Activated CD8-positive, alpha-beta memory T cell treated with anti-CD3 and anti-CD28 coated beads for 36 hours (primary cell): Measurements from ENCODE around the gene ATE1. TPM values are rescaled to one million over a fixed set of nuclear protein-coding genes. Genes with fewer than 3 reads are reported as not detected.

Source experiments
- CTCF ChIA-PET: fragments of 350-600 bp; sonication (Branson Sonifier 250); formaldehyde crosslinking; loops from one replicate; lab custom pipeline; 2021; ENCODE audit warnings: antibody characterized with exemption; lab: Charles Lee
- POLR2A ChIA-PET: fragments of 350-600 bp; sonication (Branson Sonifier 250); formaldehyde crosslinking; loops from one replicate; lab custom pipeline; 2021; ENCODE audit warnings: antibody characterized with exemption; lab: Charles Lee
- total RNA-seq, 2 experiments: library from RNA; stranded (reverse); gene quantifications; one replicate each; pipeline ENCODE4 v1.2.3, GENCODE V29; 2021

Gene ATE1
- total RNA-seq, 2 experiments from 2014 or later = 32.2 to 34.0 TPM

- POLR2A ChIA-PET = no interaction called here
- CTCF ChIA-PET = no interaction called here
These were observed 236.9 kb downstream of the ATE1 start for GRCh38 chr10:121690970-121691369.

Other genes with a start within 250 kb of the ATE1 start
- 10 to 100 TPM; 64.8 to 69.6 TPM for gene NSMCE4A, start 47.2 kb upstream of the ATE1 start, total RNA-seq
- gene TACC2, start 61.1 kb upstream of the ATE1 start, total RNA-seq = not detected